Measurements from ENCODE around the gene MORC4.

Gene MORC4

GRCh38 chrX:106903856-106904528 lies 96.0 kb downstream of the MORC4 start:
- no peak for DNase-seq

DNA sequence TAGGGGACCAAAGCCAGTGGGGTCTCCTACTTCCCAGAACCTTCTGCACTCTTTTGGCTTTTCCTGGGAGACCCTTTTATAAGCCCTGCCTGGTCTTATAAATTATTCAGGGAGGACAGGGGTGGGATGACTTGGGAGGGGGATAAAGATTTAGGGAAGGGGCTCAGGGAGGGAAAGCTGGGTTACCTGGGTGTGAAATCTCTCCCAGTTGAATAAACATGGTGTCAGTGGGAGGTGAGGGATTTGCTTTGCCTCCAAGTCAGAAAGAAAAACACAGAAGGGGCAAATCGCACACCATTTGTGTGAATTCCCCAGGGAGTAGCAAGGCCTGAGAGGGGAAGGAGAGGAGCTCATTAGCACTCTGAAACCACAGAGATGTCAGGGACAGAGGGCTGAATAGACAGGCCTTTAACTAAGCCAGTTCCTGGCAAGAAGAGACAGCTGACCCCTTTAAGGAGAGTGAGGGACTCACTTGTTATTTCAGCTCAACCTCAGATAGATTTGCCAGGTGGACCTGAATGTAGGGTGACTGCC lies 96.7 kb downstream of the MORC4 start, which contains the start of gene RIPPLY1:
TSS of gene RIPPLY1 (minus strand) at position 51 of the 534 bp plus-strand sequence. CDS start 54 bp downstream, outside the sequence.
- no peak for DNase-seq

GRCh38 chrX:106902684-106903083 lies 97.3 kb downstream of the MORC4 start:
- no peak for DNase-seq

DNA sequence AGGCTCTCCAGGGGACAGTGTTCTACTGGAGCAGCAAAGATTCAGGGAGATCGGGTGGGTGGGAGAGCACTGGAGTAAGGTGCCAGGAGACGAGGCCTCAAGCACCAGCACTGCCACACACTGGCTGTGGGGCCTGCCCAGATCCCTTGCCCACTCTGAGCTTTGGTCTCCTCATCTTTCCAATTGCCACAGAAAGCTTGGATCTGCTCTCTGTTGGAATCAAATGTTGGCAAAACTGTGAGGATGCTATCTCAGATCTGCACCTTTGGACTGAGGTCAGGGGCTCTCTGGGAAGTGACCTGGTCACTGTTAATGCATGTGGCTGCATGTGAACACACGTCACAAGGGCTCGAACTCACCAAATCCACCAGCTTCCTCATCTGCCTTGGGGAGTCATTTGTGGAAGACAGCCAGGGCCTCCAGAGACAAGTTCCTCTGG lies 98.2 kb downstream of the MORC4 start:
- DNase-seq, result no peak

DNA sequence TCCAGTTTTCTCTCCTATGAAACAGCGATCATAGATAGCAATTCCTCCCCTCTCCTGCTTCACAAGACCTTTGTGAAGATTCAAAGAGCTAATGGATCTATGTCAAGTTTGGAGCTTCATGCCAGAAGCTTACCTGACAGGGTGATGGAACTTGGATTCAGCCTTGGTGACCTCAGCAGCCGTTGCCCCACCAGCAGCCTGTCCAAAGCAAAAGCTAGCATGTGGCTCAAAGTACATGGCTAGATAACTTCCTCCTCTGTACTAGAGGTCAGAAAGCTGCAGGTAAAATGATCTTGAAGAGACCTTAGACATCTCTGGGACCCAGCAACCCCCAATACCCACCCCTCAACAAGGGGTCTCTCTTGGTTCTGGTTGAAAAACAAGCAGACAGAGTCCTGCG lies 98.7 kb downstream of the MORC4 start:
- no peak for DNase-seq

DNA sequence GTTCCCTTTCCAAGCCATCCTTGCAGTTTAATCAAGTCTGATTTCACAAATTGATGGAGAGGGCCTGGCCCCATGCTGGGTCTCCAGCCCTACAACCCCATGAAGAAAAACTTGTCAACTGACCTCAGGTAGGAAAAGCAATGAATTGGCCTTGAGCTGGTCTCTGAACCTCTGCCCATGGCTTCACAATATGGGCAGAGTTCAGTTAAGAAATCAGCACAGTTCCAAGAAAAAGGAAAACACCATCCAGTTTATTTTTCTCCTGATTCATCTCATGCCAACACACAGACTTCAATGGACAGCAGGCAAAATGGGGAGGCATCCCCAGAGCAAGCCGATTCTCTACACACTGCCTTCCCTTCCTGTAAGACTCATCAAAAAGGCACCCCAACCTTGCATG lies 100.2 kb downstream of the MORC4 start:
- no peak for DNase-seq

DNA sequence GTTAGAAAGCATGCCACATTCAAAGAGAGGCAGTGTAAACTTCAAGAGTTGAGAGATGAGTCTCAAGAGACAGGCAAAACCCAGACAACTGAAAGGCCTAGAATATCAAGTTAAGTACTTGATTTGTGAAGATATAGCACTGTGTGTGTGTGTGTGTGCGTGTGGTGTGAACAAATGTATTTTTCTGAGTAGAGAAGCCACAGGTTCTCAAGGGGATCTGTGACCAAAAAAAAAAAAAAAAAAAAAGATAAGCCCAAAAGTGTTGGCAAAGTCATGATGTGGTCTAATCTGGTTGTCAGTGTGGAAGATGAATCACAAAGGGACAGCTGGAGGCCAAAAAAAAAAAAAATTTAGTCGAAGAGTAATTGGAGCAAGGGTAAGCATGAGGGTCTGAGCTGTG lies 100.7 kb downstream of the MORC4 start:
- no peak for DNase-seq

GRCh38 chrX:106898462-106898861 lies 101.5 kb downstream of the MORC4 start:
- DNase-seq, result peak; percentile 2

- no peak for DNase-seq
These were observed 102.8 kb downstream of the MORC4 start for GRCh38 chrX:106897259-106897658.

GRCh38 chrX:106894978-106895452 lies 105.0 kb downstream of the MORC4 start:
- DNase-seq, result no peak

DNA sequence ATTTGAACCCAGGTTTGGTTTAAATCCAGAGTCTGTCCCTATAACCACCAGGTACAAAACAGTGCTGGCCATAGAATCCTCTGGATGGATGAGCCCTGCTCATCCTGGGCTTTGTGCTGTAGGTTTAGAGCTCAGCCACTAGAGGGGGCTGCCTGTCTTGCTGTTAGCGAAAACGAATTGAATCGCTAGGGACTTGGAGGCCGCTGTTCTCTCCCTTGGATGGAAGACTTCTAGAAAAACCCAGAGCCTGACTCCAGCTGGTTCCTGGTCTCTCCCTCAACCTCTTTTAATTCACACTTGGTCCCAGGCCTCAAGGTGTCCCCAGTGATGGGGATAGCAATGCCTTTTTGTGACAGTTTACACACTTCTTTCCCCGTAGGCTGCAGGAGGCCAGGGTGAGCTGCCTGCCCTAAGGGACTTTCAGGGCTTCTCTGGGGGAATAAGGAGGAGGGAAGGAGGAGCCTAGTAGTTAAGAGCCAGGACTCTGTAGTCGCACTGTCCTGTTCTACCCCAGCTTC lies 105.6 kb downstream of the MORC4 start:
- peak; percentile 58 for DNase-seq

DNA sequence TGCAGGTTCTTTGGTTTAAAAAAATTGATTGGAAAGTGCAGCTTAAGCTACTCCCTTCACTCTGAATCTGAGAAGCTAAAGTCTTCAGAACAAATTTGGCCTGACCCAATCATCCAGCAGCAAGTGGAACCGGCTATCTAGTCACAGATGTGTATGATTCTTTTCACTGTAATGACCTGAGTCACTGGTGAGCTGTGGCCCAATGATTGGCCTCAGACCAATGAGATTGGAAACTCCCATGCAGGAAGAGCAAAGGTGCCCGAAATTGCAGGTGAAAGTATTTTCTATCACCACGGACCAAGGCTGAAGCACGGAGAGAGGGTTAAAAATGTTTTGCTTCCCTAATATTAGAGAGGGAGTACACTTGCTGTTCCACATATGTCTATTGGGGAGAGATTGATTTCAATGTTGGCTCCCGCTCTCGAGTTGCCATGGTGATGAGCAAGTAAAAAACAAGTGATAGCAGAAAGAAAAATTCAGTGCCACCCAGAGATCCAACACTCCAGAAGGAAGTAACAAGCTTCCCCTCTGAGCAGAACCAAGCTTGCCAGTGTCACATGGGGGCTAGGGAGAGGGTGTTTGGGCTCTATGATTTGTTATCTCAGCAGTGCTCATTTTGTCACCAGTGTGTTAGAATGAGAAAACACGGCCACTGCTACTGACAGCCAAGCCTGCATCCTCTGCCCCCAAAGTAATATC lies 108.1 kb downstream of the MORC4 start:
- no peak for DNase-seq

All from stimulated activated CD4-positive, alpha-beta T cell treated with anti-CD3 and anti-CD28 coated beads, Interleukin-15, amount 100 ng/mL, for 24 hours (primary cell).